Activated B cell treated with CpG ODN at 0.5 μM for 24 hours (primary cell): ENCODE measurements around the gene OR4K14. TPM values are rescaled to one million over a fixed set of nuclear protein-coding genes. Genes with fewer than 3 reads are reported as not detected.

ENCODE experiments used
- ATAC-seq: fragments of 200-7000 bp; cut with Tn5 transposase; one replicate; pipeline ENCODE4 v1.10.0; 2021; ENCODE audit warnings: low read depth, mild to moderate bottlenecking, moderate library complexity
- CTCF ChIA-PET: fragments of 350-600 bp; sonication (Branson Sonifier 250); formaldehyde crosslinking; loops from one replicate; lab custom pipeline; 2021; ENCODE audit warnings: antibody characterized with exemption; lab: Charles Lee
- POLR2A ChIA-PET: fragments of 350-600 bp; sonication (Branson Sonifier 250); formaldehyde crosslinking; loops from one replicate; lab custom pipeline; 2021; ENCODE audit warnings: antibody characterized with exemption; lab: Charles Lee
- DNase-seq: peaks from one replicate; pipeline ENCODE4 v3.0.0; 2022
- H3K27ac Mint-ChIP-seq: one replicate; pipeline ENCODE4 v1.8.0; 2020; ENCODE audit warnings: mixed read lengths
- H3K27me3 Mint-ChIP-seq: one replicate; pipeline ENCODE4 v1.8.0; 2021; ENCODE audit warnings: mixed read lengths
- H3K36me3 Mint-ChIP-seq: one replicate; pipeline ENCODE4 v1.8.0; 2021; ENCODE audit warnings: low read depth, mixed read lengths
- H3K4me1 Mint-ChIP-seq: one replicate; pipeline ENCODE4 v1.8.0; 2021; ENCODE audit warnings: mixed read lengths
- H3K4me3 Mint-ChIP-seq: one replicate; pipeline ENCODE4 v1.8.0; 2020; ENCODE audit warnings: mild to moderate bottlenecking, mixed read lengths
- H3K9me3 Mint-ChIP-seq: one replicate; pipeline ENCODE4 v1.8.0; 2020; ENCODE audit warnings: mixed read lengths
- intact Hi-C: fragments of 100-400 bp; cut with micrococcal nuclease; formaldehyde crosslinking; loops from one replicate; pipeline ENCODE4 v1.15.1; 2024
- total RNA-seq: library from RNA; stranded (reverse); gene quantifications from 2 replicates; pipeline ENCODE4 v1.2.3, GENCODE V29; 2022
- TF ChIP-seq, protein P1 (sequence below): fragments of 200-600 bp; IDR thresholded peaks from one replicate; pipeline ENCODE4 v1.8.0; 2022; ENCODE audit warnings: antibody characterized with exemption, mild to moderate bottlenecking

OR4K14 gene
- total RNA-seq, 1 donor from 2014 or later = not detected

DNA sequence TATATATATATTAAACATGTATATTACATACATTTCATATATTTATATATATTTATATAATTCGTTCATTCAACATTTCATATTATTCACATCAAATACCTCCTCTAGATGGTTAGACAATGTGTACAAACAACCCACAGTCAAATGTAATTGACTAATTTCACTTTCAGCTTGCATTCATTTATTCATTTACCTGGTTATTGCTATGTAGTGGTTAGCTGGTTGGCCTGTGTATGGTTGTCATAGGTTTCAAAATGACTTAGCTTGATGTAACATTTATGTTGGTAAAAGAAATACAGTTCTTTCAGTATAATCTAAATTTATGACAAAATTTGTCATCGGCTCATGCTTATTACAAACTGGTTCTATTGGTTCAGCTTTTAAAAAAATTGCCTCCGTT lies 16.3 kb upstream of the OR4K14 start:
- Mint-ChIP-seq H3K36me3 (no peaks in the 10 kb centered on the region), H3K27me3 (no peaks in the 10 kb centered on the region), H3K4me3 (no peak overlapping the region), H3K27ac (no peak overlapping the region), H3K4me1 (no peaks in the 10 kb centered on the region), H3K9me3 (no peaks in the 10 kb centered on the region)
- CTCF ChIA-PET = no interaction called here
- no peak for ATAC-seq
- POLR2A ChIA-PET = no interaction called here
- TF ChIP-seq, protein P1, sequence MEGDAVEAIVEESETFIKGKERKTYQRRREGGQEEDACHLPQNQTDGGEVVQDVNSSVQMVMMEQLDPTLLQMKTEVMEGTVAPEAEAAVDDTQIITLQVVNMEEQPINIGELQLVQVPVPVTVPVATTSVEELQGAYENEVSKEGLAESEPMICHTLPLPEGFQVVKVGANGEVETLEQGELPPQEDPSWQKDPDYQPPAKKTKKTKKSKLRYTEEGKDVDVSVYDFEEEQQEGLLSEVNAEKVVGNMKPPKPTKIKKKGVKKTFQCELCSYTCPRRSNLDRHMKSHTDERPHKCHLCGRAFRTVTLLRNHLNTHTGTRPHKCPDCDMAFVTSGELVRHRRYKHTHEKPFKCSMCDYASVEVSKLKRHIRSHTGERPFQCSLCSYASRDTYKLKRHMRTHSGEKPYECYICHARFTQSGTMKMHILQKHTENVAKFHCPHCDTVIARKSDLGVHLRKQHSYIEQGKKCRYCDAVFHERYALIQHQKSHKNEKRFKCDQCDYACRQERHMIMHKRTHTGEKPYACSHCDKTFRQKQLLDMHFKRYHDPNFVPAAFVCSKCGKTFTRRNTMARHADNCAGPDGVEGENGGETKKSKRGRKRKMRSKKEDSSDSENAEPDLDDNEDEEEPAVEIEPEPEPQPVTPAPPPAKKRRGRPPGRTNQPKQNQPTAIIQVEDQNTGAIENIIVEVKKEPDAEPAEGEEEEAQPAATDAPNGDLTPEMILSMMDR = no peak
- intact Hi-C loops = no loop called here
- DNase-seq = no peak

DNA sequence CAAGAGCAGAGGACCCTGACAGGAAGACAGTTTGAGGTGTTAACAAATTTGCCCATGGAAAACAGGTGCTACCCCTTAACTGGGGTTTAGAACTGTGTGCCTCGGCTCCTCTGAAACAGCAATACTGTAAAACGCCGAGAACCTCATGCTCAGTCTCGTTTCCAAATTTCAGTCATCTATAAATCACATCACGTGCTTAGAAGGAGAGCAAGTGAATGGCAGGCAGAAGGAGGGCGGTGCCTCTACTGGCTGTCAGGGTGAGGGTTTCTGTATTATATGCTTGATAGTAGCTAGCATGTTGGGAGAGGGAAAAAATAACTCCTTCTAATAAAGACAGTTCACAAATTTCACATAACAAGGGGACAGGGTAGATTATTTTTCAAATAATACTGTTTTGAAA lies 12.0 kb upstream of the OR4K14 start:
- CTCF ChIA-PET = no interaction called here
- Mint-ChIP-seq H3K27me3 (no peaks in the 10 kb centered on the region), H3K9me3 (peaks cover 4% of the 10 kb centered on the region), H3K4me3 (no peak overlapping the region), H3K4me1 (no peaks in the 10 kb centered on the region), H3K36me3 (no peaks in the 10 kb centered on the region), H3K27ac (no peak overlapping the region)
- TF ChIP-seq, protein P1 = no peak
- no peak for ATAC-seq
- no peak for DNase-seq
- intact Hi-C loops = no loop called here
- POLR2A ChIA-PET = no interaction called here

DNA sequence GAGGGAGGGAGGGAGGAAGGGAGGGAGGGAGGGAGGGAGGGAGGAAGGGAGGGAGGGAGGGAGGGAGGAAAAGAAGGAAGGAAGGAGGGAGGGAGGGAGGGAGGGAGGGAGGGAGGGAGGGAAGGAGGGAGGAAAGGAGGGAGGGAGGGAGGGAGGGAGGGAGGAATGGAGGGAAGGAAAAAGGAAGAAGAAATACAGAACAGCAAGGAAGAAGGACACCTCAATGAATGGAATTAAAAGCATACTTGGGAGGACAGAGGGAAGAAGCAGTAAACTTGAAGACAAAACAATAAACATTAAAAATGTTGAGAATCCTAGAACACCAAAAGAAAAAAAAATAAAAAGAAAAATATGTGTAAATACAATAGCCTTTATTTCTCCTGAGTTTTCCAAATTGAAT lies 11.0 kb downstream of the OR4K14 start:
- POLR2A ChIA-PET = no interaction called here

DNA sequence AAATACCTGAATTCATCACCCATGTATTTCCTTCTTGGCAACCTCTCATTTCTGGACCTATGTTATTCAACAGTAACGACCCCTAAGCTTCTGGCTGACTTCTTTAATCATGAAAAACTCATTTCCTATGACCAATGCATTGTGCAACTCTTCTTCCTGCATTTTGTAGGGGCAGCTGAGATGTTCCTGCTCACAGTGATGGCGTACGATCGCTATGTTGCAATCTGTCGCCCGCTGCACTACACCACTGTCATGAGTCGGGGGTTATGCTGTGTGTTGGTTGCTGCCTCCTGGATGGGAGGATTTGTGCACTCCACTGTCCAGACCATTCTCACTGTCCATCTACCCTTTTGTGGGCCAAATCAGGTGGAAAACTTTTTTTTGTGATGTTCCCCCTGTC lies 16.8 kb downstream of the OR4K14 start:
- no peak overlapping the region for H3K4me3 Mint-ChIP-seq
- H3K27ac Mint-ChIP-seq = no peak overlapping the region
- no peaks in the 10 kb centered on the region for H3K27me3 Mint-ChIP-seq
- no peak for DNase-seq
- ATAC-seq = no peak
- H3K36me3 Mint-ChIP-seq = no peaks in the 10 kb centered on the region
- ChIA-PET CTCF (no interaction called here), POLR2A (no interaction called here)
- TF ChIP-seq, protein P1 = no peak
- no peaks in the 10 kb centered on the region for H3K4me1 Mint-ChIP-seq
- peaks cover 3% of the 10 kb centered on the region for H3K9me3 Mint-ChIP-seq
- intact Hi-C loops = no loop called here

More for the DNA sequence above, 11.0 kb downstream of the OR4K14 start:
- Mint-ChIP-seq H3K9me3 (peaks cover 12% of the 10 kb centered on the region), H3K4me3 (no peak overlapping the region), H3K4me1 (no peaks in the 10 kb centered on the region), H3K27me3 (no peaks in the 10 kb centered on the region), H3K36me3 (no peaks in the 10 kb centered on the region), H3K27ac (no peak overlapping the region)
- no peak for DNase-seq
- TF ChIP-seq, protein P1 = no peak
- intact Hi-C loops = no loop called here
- no peak for ATAC-seq
- CTCF ChIA-PET = no interaction called here

DNA sequence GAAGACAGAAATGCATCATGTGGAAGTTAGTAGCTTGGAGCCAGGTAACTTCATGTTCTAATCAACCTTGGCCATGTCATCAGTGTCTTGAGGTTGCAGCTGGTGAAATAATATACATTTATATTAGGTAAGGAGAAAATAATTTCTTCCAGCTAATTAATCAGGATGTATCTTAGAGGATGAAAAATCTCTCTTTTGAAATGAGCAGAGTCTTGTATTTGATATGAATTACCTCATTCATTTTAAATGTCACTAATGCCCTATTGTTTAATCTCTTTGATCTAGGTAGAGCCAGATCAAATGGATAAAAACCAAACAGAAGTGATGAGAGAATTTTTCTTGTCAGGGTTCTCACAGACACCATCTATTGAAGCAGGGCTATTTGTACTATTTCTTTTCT lies 17.2 kb downstream of the OR4K14 start, which contains the start of gene OR4Q2:
OR4Q2 (plus strand) TSS at position 301 of the 400 bp plus-strand sequence.
- no peak for ATAC-seq
- no peak within 1 kb of the TSS for H3K4me3 Mint-ChIP-seq
- ChIA-PET CTCF (no interaction called here), POLR2A (no interaction called here)
- H3K9me3 Mint-ChIP-seq = peaks cover 3% of the 10 kb centered on the region
- no peak within 1 kb of the TSS for H3K27ac Mint-ChIP-seq
- intact Hi-C loops = no loop called here
- H3K36me3 Mint-ChIP-seq = no peaks in the 10 kb centered on the region
- no peaks in the 10 kb centered on the region for H3K4me1 Mint-ChIP-seq
- no peaks in the 10 kb centered on the region for H3K27me3 Mint-ChIP-seq
- TF ChIP-seq, protein P1 = no peak
- no peak for DNase-seq
